ENCODE data around the gene PFN1.
A peak's percentile ranks its signal among the peaks of the same experiment; 100 is the strongest.

Gene PFN1

GRCh38 chr17:4951486-4951885, 3.2 kb upstream of the PFN1 start:
- Histone ChIP-seq H3K27ac (ENCODE audit: low read depth, low read length) (no peak overlapping the region), H3K9me3 (ENCODE audit: control insufficient read depth, insufficient read depth, low read length) (no peaks in the 10 kb centered on the region), H3K79me2 (ENCODE audit: control insufficient read depth, low read length) (peaks cover 30% of the 10 kb centered on the region), H3K9me2 (replicated peaks; ENCODE audit: control insufficient read depth, low read length) (no peaks in the 10 kb centered on the region), H3K4me3 (ENCODE audit: low read length) (peak overlapping the region; percentile 93), H3K27me3 (ENCODE audit: control insufficient read depth, low read length) (no peaks in the 10 kb centered on the region), H3K36me3 (ENCODE audit: control insufficient read depth, low read length) (peaks cover 20% of the 10 kb centered on the region), H3K4me1 (ENCODE audit: control insufficient read depth, low read length) (peaks cover 26% of the 10 kb centered on the region), H4K20me1 (ENCODE audit: control insufficient read depth, insufficient read depth, low read depth, low read length) (peaks cover 4% of the 10 kb centered on the region; the same call in 1 of the 2 replicates), H3K4me2 (ENCODE audit: low read length) (peak overlapping the region; percentile 94), H3F3A (ENCODE audit: control insufficient read depth, insufficient read depth) (peaks cover 18% of the 10 kb centered on the region)
- no peak for TF ChIP-seq EZH2phosphoT487 (IDR thresholded peaks at IDR 0.05; ENCODE audit: borderline replicate concordance, low read length)
- TF ChIP-seq, protein P1, sequence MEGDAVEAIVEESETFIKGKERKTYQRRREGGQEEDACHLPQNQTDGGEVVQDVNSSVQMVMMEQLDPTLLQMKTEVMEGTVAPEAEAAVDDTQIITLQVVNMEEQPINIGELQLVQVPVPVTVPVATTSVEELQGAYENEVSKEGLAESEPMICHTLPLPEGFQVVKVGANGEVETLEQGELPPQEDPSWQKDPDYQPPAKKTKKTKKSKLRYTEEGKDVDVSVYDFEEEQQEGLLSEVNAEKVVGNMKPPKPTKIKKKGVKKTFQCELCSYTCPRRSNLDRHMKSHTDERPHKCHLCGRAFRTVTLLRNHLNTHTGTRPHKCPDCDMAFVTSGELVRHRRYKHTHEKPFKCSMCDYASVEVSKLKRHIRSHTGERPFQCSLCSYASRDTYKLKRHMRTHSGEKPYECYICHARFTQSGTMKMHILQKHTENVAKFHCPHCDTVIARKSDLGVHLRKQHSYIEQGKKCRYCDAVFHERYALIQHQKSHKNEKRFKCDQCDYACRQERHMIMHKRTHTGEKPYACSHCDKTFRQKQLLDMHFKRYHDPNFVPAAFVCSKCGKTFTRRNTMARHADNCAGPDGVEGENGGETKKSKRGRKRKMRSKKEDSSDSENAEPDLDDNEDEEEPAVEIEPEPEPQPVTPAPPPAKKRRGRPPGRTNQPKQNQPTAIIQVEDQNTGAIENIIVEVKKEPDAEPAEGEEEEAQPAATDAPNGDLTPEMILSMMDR (IDR thresholded peaks at IDR 0.05; ENCODE audit: low read depth, low read length, poor library complexity, severe bottlenecking): no peak

- H3K36me3 ChIP-seq (ENCODE audit: control insufficient read depth, low read length): peaks cover 27% of the 10 kb centered on the region
- peaks cover 24% of the 10 kb centered on the region for H3F3A ChIP-seq (ENCODE audit: control insufficient read depth, insufficient read depth)
- no peaks in the 10 kb centered on the region for H3K27me3 ChIP-seq (ENCODE audit: control insufficient read depth, low read length)
- peaks cover 37% of the 10 kb centered on the region for H3K79me2 ChIP-seq (ENCODE audit: control insufficient read depth, low read length)
- peaks cover 7% of the 10 kb centered on the region; the same call in 1 of the 2 replicates for H4K20me1 ChIP-seq (ENCODE audit: control insufficient read depth, insufficient read depth, low read depth, low read length)
- H3K4me1 ChIP-seq (ENCODE audit: control insufficient read depth, low read length): peaks cover 33% of the 10 kb centered on the region
- TF ChIP-seq, protein P1 (IDR thresholded peaks at IDR 0.05; ENCODE audit: low read depth, low read length, poor library complexity, severe bottlenecking): no peak
- no peak for TF ChIP-seq EZH2phosphoT487 (IDR thresholded peaks at IDR 0.05; ENCODE audit: borderline replicate concordance, low read length)
- H3K4me3 ChIP-seq (ENCODE audit: low read length): peak within 1 kb of the TSS; percentile 93
- H3K27ac ChIP-seq (ENCODE audit: low read depth, low read length): peak within 1 kb of the TSS; percentile 99
- no peaks in the 10 kb centered on the region for H3K9me2 ChIP-seq (replicated peaks; ENCODE audit: control insufficient read depth, low read length)
- peak within 1 kb of the TSS; percentile 94 for H3K4me2 ChIP-seq (ENCODE audit: low read length)
- no peaks in the 10 kb centered on the region for H3K9me3 ChIP-seq (ENCODE audit: control insufficient read depth, insufficient read depth, low read length)
Observed at GRCh38 chr17:4950746-4951204, 2.4 kb upstream of the PFN1 start, which contains the start of gene ENO3. ENO3 (plus strand) TSS chr17:4951119; CDS start chr17:4951830, 711 bp downstream.

GRCh38 chr17:4950075-4950745, 1.9 kb upstream of the PFN1 start:
- peaks cover 39% of the 10 kb centered on the region for H3K4me1 ChIP-seq (ENCODE audit: control insufficient read depth, low read length)
- peak overlapping the region; percentile 93 for H3K4me3 ChIP-seq (ENCODE audit: low read length)
- TF ChIP-seq EZH2phosphoT487 (IDR thresholded peaks at IDR 0.05; ENCODE audit: borderline replicate concordance, low read length): no peak
- TF ChIP-seq, protein P1 (IDR thresholded peaks at IDR 0.05; ENCODE audit: low read depth, low read length, poor library complexity, severe bottlenecking): no peak

More at GRCh38 chr17:4950075-4950745, 1.9 kb upstream of the PFN1 start:
- Histone ChIP-seq H3K36me3 (ENCODE audit: control insufficient read depth, low read length) (peaks cover 33% of the 10 kb centered on the region), H3K4me2 (ENCODE audit: low read length) (peak overlapping the region; percentile 94), H3K9me3 (ENCODE audit: control insufficient read depth, insufficient read depth, low read length) (no peaks in the 10 kb centered on the region), H3K27ac (ENCODE audit: low read depth, low read length) (peak overlapping the region; percentile 99), H3K9me2 (replicated peaks; ENCODE audit: control insufficient read depth, low read length) (no peaks in the 10 kb centered on the region), H4K20me1 (ENCODE audit: control insufficient read depth, insufficient read depth, low read depth, low read length) (peaks cover 12% of the 10 kb centered on the region; the same call in 1 of the 2 replicates), H3K27me3 (ENCODE audit: control insufficient read depth, low read length) (no peaks in the 10 kb centered on the region), H3F3A (ENCODE audit: control insufficient read depth, insufficient read depth) (peaks cover 30% of the 10 kb centered on the region), H3K79me2 (ENCODE audit: control insufficient read depth, low read length) (peaks cover 42% of the 10 kb centered on the region)

Data from DOHH2 (cell line).